ENCODE results near the gene STK4. TPM values are rescaled to one million over a fixed set of nuclear protein-coding genes. Genes with fewer than 3 reads are reported as not detected.
A peak's percentile ranks its signal among the peaks of the same experiment; 100 is the strongest.

The STK4 gene
- total RNA-seq, 4 donors from 2014 or later, result 27.7 to 128 (median 42.9) TPM

DNA sequence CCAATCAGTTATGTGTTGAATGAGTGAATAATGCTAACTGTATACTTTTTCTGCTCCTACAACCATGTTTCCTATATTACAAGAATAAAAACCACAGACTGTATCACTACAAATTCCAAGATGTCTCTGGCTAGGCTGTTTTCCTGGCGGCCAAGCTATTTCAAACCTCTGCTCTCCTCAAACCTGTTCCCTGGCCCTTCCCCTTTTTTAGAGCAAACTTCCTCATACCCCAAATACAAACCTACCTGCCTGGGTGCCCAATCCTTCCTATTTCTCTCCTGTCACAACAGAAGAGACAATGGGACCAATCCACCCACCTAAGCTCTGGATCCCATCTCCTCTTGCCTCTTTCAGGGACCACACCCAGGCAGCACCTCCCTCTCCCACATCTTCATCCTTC lies 13.6 kb upstream of the STK4 start:
- Histone ChIP-seq H3K36me3 (peaks cover 0 to 76% (median 0%) of the 10 kb centered on the region in 3 donors), H3K4me1 (no peaks in the 10 kb centered on the region), H3K27me3 (no peaks in the 10 kb centered on the region), H3K27ac (no peak overlapping the region), H3K4me3 (no peak overlapping the region), H3K9me3 (no peaks in the 10 kb centered on the region)
- TF ChIP-seq, protein P1, sequence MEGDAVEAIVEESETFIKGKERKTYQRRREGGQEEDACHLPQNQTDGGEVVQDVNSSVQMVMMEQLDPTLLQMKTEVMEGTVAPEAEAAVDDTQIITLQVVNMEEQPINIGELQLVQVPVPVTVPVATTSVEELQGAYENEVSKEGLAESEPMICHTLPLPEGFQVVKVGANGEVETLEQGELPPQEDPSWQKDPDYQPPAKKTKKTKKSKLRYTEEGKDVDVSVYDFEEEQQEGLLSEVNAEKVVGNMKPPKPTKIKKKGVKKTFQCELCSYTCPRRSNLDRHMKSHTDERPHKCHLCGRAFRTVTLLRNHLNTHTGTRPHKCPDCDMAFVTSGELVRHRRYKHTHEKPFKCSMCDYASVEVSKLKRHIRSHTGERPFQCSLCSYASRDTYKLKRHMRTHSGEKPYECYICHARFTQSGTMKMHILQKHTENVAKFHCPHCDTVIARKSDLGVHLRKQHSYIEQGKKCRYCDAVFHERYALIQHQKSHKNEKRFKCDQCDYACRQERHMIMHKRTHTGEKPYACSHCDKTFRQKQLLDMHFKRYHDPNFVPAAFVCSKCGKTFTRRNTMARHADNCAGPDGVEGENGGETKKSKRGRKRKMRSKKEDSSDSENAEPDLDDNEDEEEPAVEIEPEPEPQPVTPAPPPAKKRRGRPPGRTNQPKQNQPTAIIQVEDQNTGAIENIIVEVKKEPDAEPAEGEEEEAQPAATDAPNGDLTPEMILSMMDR (IDR thresholded peaks at IDR 0.05), result no peak
- TF ChIP-seq POLR2A (IDR thresholded peaks at IDR 0.05), result no peak
- DNase-seq, result peak in 1 of 3 donors; percentile 5

GRCh38 chr20:44954211-44954610 lies 12.1 kb upstream of the STK4 start:
- TF ChIP-seq, protein P1 (IDR thresholded peaks at IDR 0.05), result no peak
- no peak for TF ChIP-seq POLR2A (IDR thresholded peaks at IDR 0.05)
- peaks cover 0 to 4% (median 2%) of the 10 kb centered on the region in 4 donors for H3K4me1 ChIP-seq

GRCh38 chr20:44955270-44955669 lies 11.0 kb upstream of the STK4 start:
- Histone ChIP-seq H3K27ac (peak overlapping the region in 1 of 4 donors; percentile 55), H3K27me3 (no peaks in the 10 kb centered on the region), H3K36me3 (peaks cover 0 to 52% (median 0%) of the 10 kb centered on the region in 3 donors), H3K9me3 (no peaks in the 10 kb centered on the region), H3K4me3 (no peak overlapping the region), H3K4me1 (peaks cover 0 to 9% (median 2%) of the 10 kb centered on the region in 4 donors)
- no peak for TF ChIP-seq POLR2A (IDR thresholded peaks at IDR 0.05)
- TF ChIP-seq, protein P1 (IDR thresholded peaks at IDR 0.05), result no peak
- DNase-seq, result peak in 1 of 3 donors; percentile 21

More at GRCh38 chr20:44954211-44954610, 12.1 kb upstream of the STK4 start:
- no peak for DNase-seq
- Histone ChIP-seq H3K9me3 (no peaks in the 10 kb centered on the region), H3K27me3 (no peaks in the 10 kb centered on the region), H3K36me3 (peaks cover 0 to 61% (median 0%) of the 10 kb centered on the region in 3 donors), H3K27ac (no peak overlapping the region), H3K4me3 (no peak overlapping the region)

DNA sequence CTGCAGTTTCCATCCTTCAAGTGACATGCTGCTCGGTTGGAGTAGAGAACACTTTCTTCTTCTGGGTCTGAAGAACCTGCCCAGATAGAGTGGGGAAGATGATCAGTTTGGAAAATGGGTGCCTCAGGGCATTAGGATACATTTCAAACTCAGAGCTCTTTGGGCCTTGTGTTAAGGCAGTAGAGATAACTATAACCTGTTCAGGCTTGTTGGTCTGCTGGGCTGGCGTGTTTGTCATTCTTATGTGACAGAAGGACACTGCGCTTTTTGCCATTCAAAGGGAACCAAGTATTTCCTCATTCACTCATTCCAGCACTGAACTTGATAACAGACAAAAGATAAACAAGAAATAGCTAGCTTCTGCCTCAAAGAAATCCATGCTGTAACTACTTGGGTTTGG lies 9.9 kb upstream of the STK4 start:
- Histone ChIP-seq H3K36me3 (peaks cover 0 to 41% (median 0%) of the 10 kb centered on the region in 3 donors), H3K27me3 (no peaks in the 10 kb centered on the region), H3K27ac (no peak overlapping the region), H3K4me1 (peaks cover 0 to 14% (median 2%) of the 10 kb centered on the region in 4 donors), H3K9me3 (no peaks in the 10 kb centered on the region), H3K4me3 (no peak overlapping the region)
- DNase-seq, result no peak
- TF ChIP-seq POLR2A (IDR thresholded peaks at IDR 0.05), result no peak
- TF ChIP-seq, protein P1 (IDR thresholded peaks at IDR 0.05), result no peak

DNA sequence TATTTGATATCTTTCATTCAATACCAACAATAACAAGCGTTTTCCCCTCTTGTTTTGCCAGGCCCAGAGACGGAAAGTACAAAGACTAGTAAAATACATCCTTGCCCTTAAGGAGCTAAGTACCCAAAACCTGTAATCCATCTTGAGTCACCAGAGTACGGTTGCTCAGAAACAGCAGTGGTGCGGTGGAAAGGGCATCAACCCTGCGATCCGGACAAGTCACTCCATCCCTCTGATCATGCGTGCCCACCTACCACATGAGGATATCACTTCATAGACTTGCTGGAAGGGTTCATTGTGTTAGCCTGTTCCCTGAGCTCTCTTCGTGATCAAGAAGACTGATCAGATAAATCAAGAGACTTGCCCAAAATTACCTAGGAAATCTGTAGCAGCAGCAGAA lies 8.0 kb upstream of the STK4 start:
- TF ChIP-seq, protein P1 (IDR thresholded peaks at IDR 0.05), result no peak
- no peak for TF ChIP-seq POLR2A (IDR thresholded peaks at IDR 0.05)

More for the DNA sequence above, 8.0 kb upstream of the STK4 start:
- peaks cover 0 to 14% (median 2%) of the 10 kb centered on the region in 4 donors for H3K4me1 ChIP-seq
- peak in 1 of 3 donors; percentile 22 for DNase-seq
- H3K36me3 ChIP-seq, result peaks cover 0 to 30% (median 0%) of the 10 kb centered on the region in 3 donors
- H3K27ac ChIP-seq, result no peak overlapping the region
- H3K4me3 ChIP-seq, result no peak overlapping the region
- H3K9me3 ChIP-seq, result no peaks in the 10 kb centered on the region
- no peaks in the 10 kb centered on the region for H3K27me3 ChIP-seq

All from Peyer's patch (tissue), 4 donors.